Loucy (cell line): ENCODE results near the gene SCAP.

Experiments
- H2AFZ ChIP-seq: fragments of 200-600 bp; sonication (generic); 2 replicates; pipeline ENCODE4 v1.6.0; 2016; ENCODE audit warnings: antibody characterized with exemption, mild to moderate bottlenecking, low read length, moderate library complexity
- H3F3A ChIP-seq: fragments of 200-600 bp; 2 replicates; pipeline ENCODE4 v1.6.0; 2016; ENCODE audit warnings: antibody characterized with exemption, low read depth, mild to moderate bottlenecking
- H3K27me3 ChIP-seq: fragments of 200-600 bp; sonication (generic); 2 replicates; pipeline ENCODE4 v1.6.1; 2014; ENCODE audit warnings: low read length, mild to moderate bottlenecking; ENCODE audit not compliant: insufficient read depth, poor library complexity, severe bottlenecking
- H3K36me3 ChIP-seq: fragments of 200-600 bp; sonication (generic); 2 replicates; pipeline ENCODE4 v1.6.1; 2016; ENCODE audit warnings: low read length; ENCODE audit not compliant: insufficient read depth
- H3K4me1 ChIP-seq: fragments of 200-600 bp; sonication (generic); 2 replicates; pipeline ENCODE4 v1.5.1; 2014; ENCODE audit warnings: low read length, mild to moderate bottlenecking; ENCODE audit not compliant: insufficient read depth, poor library complexity, severe bottlenecking
- H3K4me2 ChIP-seq: fragments of 200-600 bp; sonication (generic); 2 replicates; pipeline ENCODE4 v1.6.0; 2014; ENCODE audit warnings: antibody characterized with exemption, low read length, low read depth, mild to moderate bottlenecking; ENCODE audit not compliant: poor library complexity, severe bottlenecking
- H3K4me3 ChIP-seq: fragments of 200-600 bp; sonication (generic); 2 replicates; pipeline ENCODE4 v1.5.1; 2014; ENCODE audit warnings: low read length, mild to moderate bottlenecking, mixed read lengths; ENCODE audit not compliant: poor library complexity, severe bottlenecking
- H3K79me2 ChIP-seq: fragments of 200-600 bp; sonication (generic); 2 replicates; pipeline ENCODE4 v1.6.1; 2014; ENCODE audit warnings: low read length; ENCODE audit not compliant: insufficient read depth
- H3K9ac ChIP-seq: fragments of 200-600 bp; sonication (generic); 2 replicates; pipeline ENCODE4 v1.6.0; 2014; ENCODE audit warnings: mild to moderate bottlenecking, low read depth, low read length, moderate library complexity; ENCODE audit not compliant: poor library complexity, severe bottlenecking
- H3K9me2 ChIP-seq: fragments of 200-600 bp; sonication (generic); replicated peaks from 2 replicates; pipeline ENCODE4 v1.6.1; 2016; ENCODE audit warnings: low read depth, low read length, mixed read lengths
- H3K9me3 ChIP-seq: fragments of 200-600 bp; sonication (generic); 2 replicates; pipeline ENCODE4 v1.6.1; 2014; ENCODE audit warnings: mild to moderate bottlenecking, antibody characterized with exemption, low read length, low read depth; ENCODE audit not compliant: insufficient read depth
- H4K20me1 ChIP-seq: fragments of 200-600 bp; sonication (generic); 2 replicates; pipeline ENCODE4 v1.6.0; 2014; ENCODE audit warnings: antibody characterized with exemption, low read length, mild to moderate bottlenecking; ENCODE audit not compliant: insufficient read depth, poor library complexity, severe bottlenecking
- CTCF ChIP-seq: fragments of 200-600 bp; sonication (generic); conservative IDR thresholded peaks from 2 replicates; pipeline ENCODE4 v1.5.1; 2014; ENCODE audit warnings: mild to moderate bottlenecking, antibody characterized with exemption, low read length
- EZH2phosphoT487 ChIP-seq: fragments of 200-600 bp; IDR thresholded peaks from 2 replicates; pipeline ENCODE4 v1.6.1; 2018; ENCODE audit warnings: antibody characterized with exemption, mild to moderate bottlenecking, moderate library complexity, borderline replicate concordance

The SCAP gene

GRCh38 chr3:47475570-47476329 is at the start of gene SCAP:
TSS of gene SCAP (minus strand) at chr3:47475941. CDS start at chr3:47442993, 32,948 bp downstream.
- H2AFZ ChIP-seq = peak within 1 kb of the TSS; percentile 100
- H3K79me2 ChIP-seq = peaks cover 45% of the 10 kb centered on the region
- peaks cover 29% of the 10 kb centered on the region for H4K20me1 ChIP-seq
- H3F3A ChIP-seq = no peaks in the 10 kb centered on the region
- no peak for TF ChIP-seq EZH2phosphoT487
- TF ChIP-seq CTCF = peak; percentile 81
- peaks cover 26% of the 10 kb centered on the region for H3K4me1 ChIP-seq
- no peaks in the 10 kb centered on the region for H3K9me2 ChIP-seq
- peak within 1 kb of the TSS; percentile 91 for H3K9ac ChIP-seq
- peak within 1 kb of the TSS; percentile 99 for H3K4me2 ChIP-seq
- no peaks in the 10 kb centered on the region for H3K36me3 ChIP-seq
- H3K9me3 ChIP-seq = no peaks in the 10 kb centered on the region
- no peaks in the 10 kb centered on the region for H3K27me3 ChIP-seq
- H3K4me3 ChIP-seq = peak within 1 kb of the TSS; percentile 100

GRCh38 chr3:47523310-47524073 is 47.8 kb upstream of the SCAP start:
- 0 out of 2 replicates have a peak overlapping the region, but pooled peaks have one; percentile 39 for H2AFZ ChIP-seq
- H3K36me3 ChIP-seq = no peaks in the 10 kb centered on the region
- no peaks in the 10 kb centered on the region for H3K79me2 ChIP-seq
- H3K4me2 ChIP-seq = no peak overlapping the region
- H3K9ac ChIP-seq = no peak overlapping the region
- no peaks in the 10 kb centered on the region for H3K9me2 ChIP-seq
- H3K4me1 ChIP-seq = peaks cover 4% of the 10 kb centered on the region
- no peaks in the 10 kb centered on the region for H3K9me3 ChIP-seq
- no peaks in the 10 kb centered on the region for H3F3A ChIP-seq
- no peak for TF ChIP-seq CTCF
- H3K27me3 ChIP-seq = no peaks in the 10 kb centered on the region
- H3K4me3 ChIP-seq = no peak overlapping the region
- H4K20me1 ChIP-seq = no peaks in the 10 kb centered on the region

- Histone ChIP-seq H3F3A (no peaks in the 10 kb centered on the region), H3K9me2 (no peaks in the 10 kb centered on the region), H3K36me3 (no peaks in the 10 kb centered on the region), H2AFZ (peak overlapping the region; percentile 93), H3K27me3 (no peaks in the 10 kb centered on the region), H3K4me3 (no peak overlapping the region), H3K9ac (peak overlapping the region; percentile 50), H3K4me1 (peaks cover 4% of the 10 kb centered on the region), H3K79me2 (no peaks in the 10 kb centered on the region), H3K4me2 (peak overlapping the region; percentile 23), H4K20me1 (no peaks in the 10 kb centered on the region), H3K9me3 (no peaks in the 10 kb centered on the region)
- TF ChIP-seq EZH2phosphoT487 = no peak
- TF ChIP-seq CTCF = peak; percentile 87
Measured at GRCh38 chr3:47522082-47522987, 46.6 kb upstream of the SCAP start.
